ENCODE results near the gene DZIP1.

The DZIP1 gene

DNA sequence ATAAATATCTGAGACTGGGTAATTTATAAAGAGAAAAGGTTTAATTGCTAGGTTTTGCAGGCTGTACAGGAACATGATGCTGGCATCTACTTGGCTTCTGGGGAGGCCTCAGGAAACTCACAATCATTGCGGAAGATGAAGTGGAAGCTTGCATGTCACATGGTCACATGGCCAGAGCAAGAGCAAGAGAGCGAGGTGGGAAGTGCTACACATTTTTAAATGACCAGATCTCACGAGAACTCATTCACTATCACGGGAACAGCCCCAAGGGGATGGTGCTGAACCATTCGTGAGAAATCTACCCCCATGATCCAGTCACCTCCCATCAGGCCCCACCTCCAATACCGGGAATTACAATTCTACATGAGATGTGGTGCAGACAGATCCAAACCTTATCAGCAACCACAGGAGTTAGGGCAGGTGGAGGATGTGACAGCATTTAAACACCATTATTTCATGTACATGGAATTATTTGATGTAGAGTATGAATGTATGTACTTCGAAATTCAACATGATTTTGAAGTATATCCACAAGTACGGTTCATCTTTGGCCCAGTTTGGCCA lies 102.5 kb downstream of the DZIP1 start:
- FAIRE-seq = no peak

DNA sequence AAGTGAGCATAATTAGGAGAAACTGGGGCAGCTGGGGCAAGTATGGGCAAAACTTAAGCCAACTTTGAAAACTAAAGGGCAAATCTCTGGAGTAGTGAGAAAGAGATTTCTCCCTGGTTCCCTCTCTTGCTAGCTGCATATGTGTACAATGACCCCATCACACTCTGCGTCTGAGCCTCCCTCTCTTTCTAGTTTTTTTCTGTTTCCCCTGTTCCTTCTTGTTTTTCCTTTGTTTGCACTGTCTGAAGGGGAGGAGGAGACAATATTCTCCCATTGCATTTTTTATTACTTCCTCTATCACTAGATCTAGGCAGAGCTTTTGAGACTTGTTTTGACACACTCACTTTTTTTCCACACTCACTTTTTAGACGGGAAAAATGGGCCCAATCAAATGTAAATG lies 103.2 kb downstream of the DZIP1 start:
- FAIRE-seq = no peak

DNA sequence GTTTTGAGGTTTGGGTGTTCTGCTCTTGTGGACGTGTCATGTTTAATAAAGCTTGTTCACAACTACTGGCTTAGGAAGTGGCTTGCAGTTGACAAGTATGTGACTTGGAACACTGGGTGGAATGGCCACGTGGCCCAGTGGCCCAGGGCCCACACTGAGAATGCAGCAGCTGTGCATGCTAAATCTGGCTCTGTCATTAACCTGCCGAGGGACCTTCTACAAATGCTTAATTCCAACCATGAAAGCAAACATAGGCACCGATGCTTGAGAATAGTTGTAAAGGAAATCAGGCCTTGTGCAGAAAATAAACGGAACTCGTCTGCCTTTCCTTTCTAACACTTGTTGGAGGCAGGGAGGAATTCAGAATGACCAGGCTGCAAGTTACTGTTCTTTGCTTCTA lies 103.6 kb downstream of the DZIP1 start:
- FAIRE-seq = no peak

DNA sequence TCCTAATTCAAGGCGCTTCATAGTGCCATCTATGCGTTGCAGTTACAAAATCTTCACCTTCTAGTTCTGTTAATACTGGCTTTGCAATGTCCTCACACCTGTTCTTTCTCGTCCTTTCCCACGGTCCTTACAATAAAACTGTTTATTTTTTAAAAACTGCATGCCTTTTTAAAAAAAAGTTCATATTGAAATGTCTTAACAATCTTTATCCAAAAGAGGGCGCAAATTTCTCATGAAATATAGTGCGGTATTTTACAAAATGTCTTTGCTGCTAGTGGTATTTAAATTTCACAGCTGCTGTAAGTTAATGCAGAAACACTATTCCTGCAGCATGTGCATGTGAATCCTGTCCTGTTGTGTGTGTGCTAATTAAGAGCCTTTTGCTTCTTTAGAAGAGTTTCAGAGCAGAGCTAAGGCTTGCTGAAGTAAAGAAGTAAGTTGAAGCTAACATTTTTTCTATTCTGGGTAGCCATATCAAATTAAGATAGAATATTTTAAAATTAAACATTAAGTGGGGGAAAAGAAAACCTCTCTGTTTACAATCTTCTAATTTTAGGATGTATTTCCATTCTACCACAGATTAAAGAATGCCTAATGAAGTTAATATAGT lies 107.8 kb downstream of the DZIP1 start:
- FAIRE-seq = peak; percentile 81

DNA sequence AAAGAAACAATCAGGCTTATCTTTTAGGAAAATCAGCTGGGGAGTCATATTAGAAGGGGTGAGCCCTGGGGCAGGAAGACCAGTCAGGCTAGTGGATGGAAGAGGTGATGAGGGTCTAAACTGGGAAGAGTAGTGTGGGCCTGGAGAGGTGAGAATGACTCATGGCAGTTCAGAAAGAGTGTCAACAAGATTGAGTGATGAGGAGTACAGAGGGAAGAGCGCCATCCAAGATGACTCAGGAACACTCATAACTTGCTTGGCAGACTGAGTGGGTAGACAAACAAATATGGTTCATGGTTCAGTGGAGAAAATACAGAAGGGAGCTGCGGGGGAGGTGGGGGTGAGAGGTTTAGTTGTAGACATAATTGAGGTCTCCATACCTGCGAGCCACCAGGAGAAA lies 109.3 kb downstream of the DZIP1 start:
- no peak for FAIRE-seq

DNA sequence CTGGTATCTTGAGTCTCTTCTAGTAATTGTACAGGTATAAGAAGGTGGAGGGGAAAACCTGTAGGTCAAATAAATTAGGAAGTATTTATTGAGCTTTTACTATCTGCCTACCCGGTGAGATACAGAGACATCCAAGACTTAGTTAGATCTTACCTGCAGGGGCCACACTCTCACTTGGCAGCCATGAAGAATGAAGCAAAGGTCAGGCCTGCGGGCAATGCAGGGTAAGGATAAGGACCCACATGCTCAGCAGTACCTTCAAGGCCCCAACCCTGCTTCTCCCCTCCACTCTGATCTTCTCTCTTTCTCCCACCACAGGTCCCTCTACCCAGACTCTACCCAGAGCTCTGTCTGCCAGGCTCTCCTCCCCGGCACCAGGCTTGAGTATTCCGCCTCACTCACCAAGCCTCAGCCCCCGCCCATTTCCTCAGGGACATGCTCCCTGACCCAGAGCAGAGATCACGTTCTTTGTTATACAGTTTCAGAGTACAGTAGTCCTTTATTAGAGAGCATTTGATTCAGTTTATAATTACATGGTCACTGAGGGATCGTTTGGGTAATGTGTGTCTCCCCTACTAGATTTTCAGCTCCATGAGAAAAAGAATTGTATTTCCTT lies 110.9 kb downstream of the DZIP1 start:
- no peak for FAIRE-seq

DNA sequence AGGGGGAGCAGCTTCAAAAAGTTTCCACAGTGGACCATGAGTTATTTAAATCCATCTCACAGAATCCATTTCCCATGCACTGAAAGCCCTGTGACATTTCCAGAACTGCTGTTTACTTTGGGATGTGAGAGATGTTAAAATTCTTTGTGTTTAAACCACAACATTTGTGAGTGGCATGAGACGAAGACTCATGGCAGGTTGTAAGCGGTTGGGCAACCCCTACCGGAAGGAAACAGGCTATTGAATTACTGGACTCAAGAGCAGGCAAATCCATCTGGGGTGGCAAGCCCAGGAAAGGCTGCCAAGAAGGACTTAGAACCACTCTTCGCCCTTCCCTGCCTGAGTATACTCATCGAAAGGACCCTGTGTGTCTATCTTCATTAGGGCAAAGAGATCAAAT lies 114.3 kb downstream of the DZIP1 start:
- FAIRE-seq = no peak

Data from TTC549 (cell line).